ENCODE results near the gene MRI1. TPM values are rescaled to one million over a fixed set of nuclear protein-coding genes. Genes with fewer than 3 reads are reported as not detected.

MRI1 gene
- total and polyA plus RNA-seq, 4 donors: 23.5 to 63.2 (median 29.9) TPM

- Histone ChIP-seq H3K36me3 (ENCODE audit: control insufficient read depth in 4 of 4, insufficient read depth in 4 of 4, low read length in 4 of 4) (peaks cover 0 to 3% (median under 1%) of the 10 kb centered on the region in 4 donors), H3K27me3 (ENCODE audit: control insufficient read depth in 3 of 3, insufficient read depth in 3 of 3, low read length in 2 of 3) (no peaks in the 10 kb centered on the region), H3K9me3 (ENCODE audit: control insufficient read depth in 4 of 4, insufficient read depth in 3 of 4, low read length in 3 of 4) (no peaks in the 10 kb centered on the region), H3K4me1 (ENCODE audit: control insufficient read depth in 5 of 5, insufficient read depth in 5 of 5, low read length in 5 of 5) (peaks cover 0 to 8% (median 0%) of the 10 kb centered on the region in 5 donors), H3K9ac (ENCODE audit: insufficient read depth in 1 of 2, low read length in 2 of 2) (no peak overlapping the region), H3K27ac (ENCODE audit: low read depth in 1 of 2, low read length in 1 of 2) (no peak overlapping the region), H3K4me3 (no peak overlapping the region)
- TF ChIP-seq CTCF (IDR thresholded peaks at IDR 0.05; ENCODE audit: control extremely low read depth, extremely low read depth): no peak
- no peak for ATAC-seq (ENCODE audit: insufficient read depth, low FRiP score)
- no peak for DNase-seq
Measured at GRCh38 chr19:13744174-13744573, 20.1 kb upstream of the MRI1 start.

- Histone ChIP-seq H3K4me3 (no peak overlapping the region), H3K9me3 (ENCODE audit: control insufficient read depth in 4 of 4, insufficient read depth in 3 of 4, low read length in 3 of 4) (no peaks in the 10 kb centered on the region), H3K9ac (ENCODE audit: insufficient read depth in 1 of 2, low read length in 2 of 2) (no peak overlapping the region), H3K36me3 (ENCODE audit: control insufficient read depth in 4 of 4, insufficient read depth in 4 of 4, low read length in 4 of 4) (peaks cover 0 to 8% (median under 1%) of the 10 kb centered on the region in 4 donors), H3K27ac (ENCODE audit: low read depth in 1 of 2, low read length in 1 of 2) (peak overlapping the region; percentile 41 to 76), H3K27me3 (ENCODE audit: control insufficient read depth in 3 of 3, insufficient read depth in 3 of 3, low read length in 2 of 3) (no peaks in the 10 kb centered on the region), H3K4me1 (ENCODE audit: control insufficient read depth in 5 of 5, insufficient read depth in 5 of 5, low read length in 5 of 5) (peaks cover 0 to 8% (median 0%) of the 10 kb centered on the region in 5 donors)
- TF ChIP-seq CTCF (IDR thresholded peaks at IDR 0.05; ENCODE audit: control extremely low read depth, extremely low read depth): no peak
- DNase-seq (peak in 1 of 3 donors; percentile 21), ATAC-seq (ENCODE audit: insufficient read depth, low FRiP score) (no peak)
- 92 to 94% methylated on average over 8 of the region's 8 CpGs for WGBS, 2 donors
Measured at GRCh38 chr19:13747098-13747453, 17.2 kb upstream of the MRI1 start.

- 1 to 2% methylated on average over 25 of the region's 25 CpGs for WGBS, 2 donors
- Histone ChIP-seq H3K9ac (ENCODE audit: insufficient read depth in 1 of 2, low read length in 2 of 2) (peak overlapping the region; percentile 87 to 94), H3K4me1 (ENCODE audit: control insufficient read depth in 5 of 5, insufficient read depth in 5 of 5, low read length in 5 of 5) (peaks cover 0 to 8% (median 0%) of the 10 kb centered on the region in 5 donors), H3K27me3 (ENCODE audit: control insufficient read depth in 3 of 3, insufficient read depth in 3 of 3, low read length in 2 of 3) (no peaks in the 10 kb centered on the region), H3K9me3 (ENCODE audit: control insufficient read depth in 4 of 4, insufficient read depth in 3 of 4, low read length in 3 of 4) (no peaks in the 10 kb centered on the region), H3K27ac (ENCODE audit: low read depth in 1 of 2, low read length in 1 of 2) (peak overlapping the region; percentile 87 to 95), H3K36me3 (ENCODE audit: control insufficient read depth in 4 of 4, insufficient read depth in 4 of 4, low read length in 4 of 4) (peaks cover 0 to 13% (median 7%) of the 10 kb centered on the region in 4 donors), H3K4me3 (peak overlapping the region; percentile 77)
- DNase-seq (peak in 2 of 3 donors; percentile 16 to 30), ATAC-seq (ENCODE audit: insufficient read depth, low FRiP score) (no peak)
- TF ChIP-seq CTCF (IDR thresholded peaks at IDR 0.05; ENCODE audit: control extremely low read depth, extremely low read depth): no peak
Measured at GRCh38 chr19:13748169-13748828, 16.0 kb upstream of the MRI1 start.

All from lung (tissue), 12 donors.